ENCODE data around the gene WWOX. TPM values are rescaled to one million over a fixed set of nuclear protein-coding genes. Genes with fewer than 3 reads are reported as not detected.

WWOX gene
- total RNA-seq, 1 donor from 2014 or later: 106 TPM

DNA sequence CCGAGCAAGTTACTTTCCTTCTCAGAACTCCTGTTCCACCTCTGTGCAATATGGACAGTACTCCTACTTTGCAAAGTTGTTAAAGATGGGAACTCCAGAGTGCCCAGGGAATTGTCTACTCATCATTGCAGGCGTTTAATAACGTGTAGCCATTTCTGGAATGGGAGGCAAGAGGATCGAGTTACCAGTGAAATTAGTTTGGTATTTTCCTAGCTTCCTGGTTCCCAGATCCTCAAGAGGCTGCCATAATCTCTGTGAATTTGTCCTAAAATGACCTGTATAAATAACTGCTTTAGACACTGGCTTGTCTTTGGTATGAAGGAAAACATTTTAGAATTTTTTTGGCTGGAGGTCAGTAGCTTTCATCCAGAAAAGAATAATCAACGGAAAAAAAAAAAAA is 27.7 kb downstream of the WWOX start:
- H3K4me1 ChIP-seq: peaks cover 0 to 6% of the 10 kb centered on the region in 2 donors
- no peak for DNase-seq (ENCODE audit: low spot score in 2 of 2)
- no peaks in the 10 kb centered on the region for H3K9me3 ChIP-seq
- no peaks in the 10 kb centered on the region for H3K27me3 ChIP-seq
- TF ChIP-seq, protein P1, sequence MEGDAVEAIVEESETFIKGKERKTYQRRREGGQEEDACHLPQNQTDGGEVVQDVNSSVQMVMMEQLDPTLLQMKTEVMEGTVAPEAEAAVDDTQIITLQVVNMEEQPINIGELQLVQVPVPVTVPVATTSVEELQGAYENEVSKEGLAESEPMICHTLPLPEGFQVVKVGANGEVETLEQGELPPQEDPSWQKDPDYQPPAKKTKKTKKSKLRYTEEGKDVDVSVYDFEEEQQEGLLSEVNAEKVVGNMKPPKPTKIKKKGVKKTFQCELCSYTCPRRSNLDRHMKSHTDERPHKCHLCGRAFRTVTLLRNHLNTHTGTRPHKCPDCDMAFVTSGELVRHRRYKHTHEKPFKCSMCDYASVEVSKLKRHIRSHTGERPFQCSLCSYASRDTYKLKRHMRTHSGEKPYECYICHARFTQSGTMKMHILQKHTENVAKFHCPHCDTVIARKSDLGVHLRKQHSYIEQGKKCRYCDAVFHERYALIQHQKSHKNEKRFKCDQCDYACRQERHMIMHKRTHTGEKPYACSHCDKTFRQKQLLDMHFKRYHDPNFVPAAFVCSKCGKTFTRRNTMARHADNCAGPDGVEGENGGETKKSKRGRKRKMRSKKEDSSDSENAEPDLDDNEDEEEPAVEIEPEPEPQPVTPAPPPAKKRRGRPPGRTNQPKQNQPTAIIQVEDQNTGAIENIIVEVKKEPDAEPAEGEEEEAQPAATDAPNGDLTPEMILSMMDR (IDR thresholded peaks at IDR 0.05): no peak
- H3K27ac ChIP-seq: peak overlapping the region in 1 of 2 donors; percentile 26
- intact Hi-C loops (cut with DNase I): loop anchor here (10.0 kb wide), 1 partner anchor 1478 kb away; the partner anchor contains the start of gene MAF
- H3K4me3 ChIP-seq: peak overlapping the region in 1 of 2 donors; percentile 26
- H3K36me3 ChIP-seq: no peaks in the 10 kb centered on the region

DNA sequence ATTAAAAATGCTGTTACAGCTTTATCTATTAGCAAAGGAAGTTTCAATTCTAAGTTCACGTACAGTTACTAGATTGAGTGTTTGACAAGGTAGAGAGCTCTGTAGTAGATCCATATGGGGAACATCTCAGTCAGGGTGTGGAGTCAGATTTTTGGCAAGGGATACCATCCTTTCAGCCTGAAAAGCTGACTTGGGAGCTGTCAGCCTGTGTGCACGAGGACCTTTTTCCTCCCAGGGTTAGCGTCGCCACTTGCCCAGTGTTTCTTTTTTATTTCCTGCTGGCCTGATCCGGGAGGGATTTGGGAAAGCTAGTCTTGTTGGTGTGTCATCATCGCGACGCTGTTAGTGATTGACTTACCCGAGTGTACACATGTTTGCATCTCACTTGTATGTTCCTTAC is 29.5 kb downstream of the WWOX start:
- intact Hi-C loops (cut with DNase I): loop anchor here (10.0 kb wide), 1 partner anchor 1476 kb away; the partner anchor contains the start of gene MAF
- no peak overlapping the region for H3K27ac ChIP-seq
- no peaks in the 10 kb centered on the region for H3K36me3 ChIP-seq
- TF ChIP-seq, protein P1 (IDR thresholded peaks at IDR 0.05): no peak
- no peak overlapping the region for H3K4me3 ChIP-seq
- H3K9me3 ChIP-seq: no peaks in the 10 kb centered on the region
- no peaks in the 10 kb centered on the region for H3K27me3 ChIP-seq
- H3K4me1 ChIP-seq: peaks cover 0 to 6% of the 10 kb centered on the region in 2 donors
- DNase-seq (ENCODE audit: low spot score in 2 of 2): no peak

DNA sequence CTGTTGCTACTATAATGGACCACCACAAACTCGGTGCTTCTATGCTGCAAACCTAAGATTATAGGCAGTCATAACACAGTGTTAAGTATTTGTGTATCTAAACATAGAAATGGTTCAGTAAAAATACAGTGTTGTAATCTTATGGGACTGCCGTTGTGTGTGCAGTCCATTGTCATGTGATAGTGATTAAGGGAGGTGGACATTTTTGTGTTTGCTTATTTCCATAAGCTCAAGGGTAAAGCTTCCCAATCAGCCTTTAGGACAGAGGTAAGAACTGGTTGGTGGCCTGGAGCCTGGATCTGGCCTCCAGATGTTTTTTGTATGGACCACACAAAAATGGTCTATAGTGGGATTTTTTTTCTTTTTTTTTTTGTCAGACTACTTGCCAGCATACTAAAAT is 29.9 kb downstream of the WWOX start:
- Histone ChIP-seq H3K36me3 (no peaks in the 10 kb centered on the region), H3K4me3 (no peak overlapping the region), H3K27me3 (no peaks in the 10 kb centered on the region), H3K4me1 (peaks cover 0 to 6% of the 10 kb centered on the region in 2 donors), H3K9me3 (no peaks in the 10 kb centered on the region), H3K27ac (no peak overlapping the region)
- DNase-seq (ENCODE audit: low spot score in 2 of 2): no peak
- intact Hi-C loops (cut with DNase I): loop anchor here (10.0 kb wide), 1 partner anchor 1475 kb away; the partner anchor contains the start of gene MAF
- TF ChIP-seq, protein P1 (IDR thresholded peaks at IDR 0.05): no peak

DNA sequence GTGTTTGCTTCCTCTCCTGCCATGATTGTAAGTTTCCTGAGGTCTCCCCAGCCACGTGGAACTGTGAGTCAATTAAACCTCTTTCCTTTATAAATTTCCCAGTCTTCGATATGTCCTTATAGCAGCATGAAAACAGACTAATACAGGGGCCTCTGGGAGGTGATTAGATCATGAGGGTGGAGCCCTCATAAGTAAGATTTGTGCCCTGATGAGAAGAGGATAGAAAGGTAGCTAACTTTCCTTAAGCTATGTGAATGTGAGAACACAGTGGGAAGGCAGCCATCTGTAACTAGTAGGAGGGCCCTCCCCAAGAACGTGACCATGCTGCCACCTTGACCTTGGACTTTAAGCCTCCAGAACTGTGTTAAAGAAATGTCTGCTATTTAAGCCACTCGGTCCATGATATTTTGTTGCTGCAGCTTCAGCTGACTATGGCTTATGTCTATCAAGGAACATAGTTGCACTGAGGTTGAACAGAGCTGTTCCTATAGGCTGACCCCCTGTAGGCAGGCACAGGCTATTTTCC is 30.7 kb downstream of the WWOX start:
- no peaks in the 10 kb centered on the region for H3K36me3 ChIP-seq
- no peak for DNase-seq (ENCODE audit: low spot score in 2 of 2)
- no peak overlapping the region for H3K27ac ChIP-seq
- peaks cover 0 to 6% of the 10 kb centered on the region in 2 donors for H3K4me1 ChIP-seq
- TF ChIP-seq, protein P1 (IDR thresholded peaks at IDR 0.05): no peak
- intact Hi-C loops (cut with DNase I): no loop called here
- H3K9me3 ChIP-seq: no peaks in the 10 kb centered on the region
- no peak overlapping the region for H3K4me3 ChIP-seq
- H3K27me3 ChIP-seq: no peaks in the 10 kb centered on the region

DNA sequence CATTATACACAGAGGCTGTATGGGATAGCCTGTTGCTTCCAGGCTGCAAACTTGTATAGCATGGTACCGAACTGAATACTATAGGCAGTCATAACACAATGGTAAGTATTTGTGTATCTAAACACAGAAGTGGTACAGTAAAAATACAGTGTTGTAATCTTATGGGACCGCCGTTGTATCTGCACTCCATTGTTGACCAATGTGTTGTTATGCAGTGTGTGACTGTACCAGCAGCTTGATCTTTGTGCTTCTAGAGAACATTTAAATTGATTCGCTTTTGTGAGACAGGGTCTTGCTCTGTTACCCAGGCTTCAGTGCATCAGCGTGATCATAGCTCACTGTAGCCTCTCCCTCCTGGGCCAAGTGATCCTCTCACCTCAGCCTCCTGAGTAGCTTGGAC is 31.5 kb downstream of the WWOX start:
- no peaks in the 10 kb centered on the region for H3K36me3 ChIP-seq
- TF ChIP-seq, protein P1 (IDR thresholded peaks at IDR 0.05): no peak
- no peaks in the 10 kb centered on the region for H3K9me3 ChIP-seq
- H3K27me3 ChIP-seq: no peaks in the 10 kb centered on the region
- H3K4me1 ChIP-seq: peaks cover 0 to 6% of the 10 kb centered on the region in 2 donors
- intact Hi-C loops (cut with DNase I): no loop called here
- no peak overlapping the region for H3K27ac ChIP-seq
- no peak overlapping the region for H3K4me3 ChIP-seq
- no peak for DNase-seq (ENCODE audit: low spot score in 2 of 2)
